Naive B cell (primary cell): Measurements from ENCODE around the gene TBX18. TPM values are rescaled to one million over a fixed set of nuclear protein-coding genes. Genes with fewer than 3 reads are reported as not detected.

ENCODE experiments used
- ATAC-seq, 2 donors: fragments of 150-1000 bp; cut with Tn5 transposase; 2 replicates each; pipeline ENCODE4 v1.10.0; 2021; ENCODE audit warnings: low read depth in 2 of 2, mild to moderate bottlenecking in 2 of 2, moderate library complexity in 2 of 2
- DNase-seq: peaks from one replicate; pipeline ENCODE4 v3.0.0; 2022
- H3K27ac Mint-ChIP-seq, 6 donors: one replicate each; pipeline ENCODE4 v1.8.0; 2020 to 2022; ENCODE audit warnings: mild to moderate bottlenecking in 6 of 6, mixed read lengths in 6 of 6, moderate library complexity in 5 of 6, inconsistent platforms in 2 of 6
- H3K27me3 Mint-ChIP-seq, 3 donors: one replicate each; pipeline ENCODE4 v1.8.0; 2021 to 2022; ENCODE audit warnings: mixed read lengths in 3 of 3, mild to moderate bottlenecking in 1 of 3
- H3K36me3 Mint-ChIP-seq, 2 donors: one replicate each; pipeline ENCODE4 v1.8.0; 2020 to 2022; ENCODE audit warnings: mixed read lengths in 2 of 2, inconsistent platforms in 1 of 2, mild to moderate bottlenecking in 1 of 2
- H3K4me1 Mint-ChIP-seq, 3 donors: one replicate each; pipeline ENCODE4 v1.8.0; 2020 to 2022; ENCODE audit warnings: mixed read lengths in 3 of 3, inconsistent platforms in 1 of 3, mild to moderate bottlenecking in 1 of 3, moderate library complexity in 1 of 3
- H3K4me3 Mint-ChIP-seq, 8 donors: one replicate each; pipeline ENCODE4 v1.8.0; 2020 to 2022; ENCODE audit warnings: mild to moderate bottlenecking in 8 of 8, mixed read lengths in 8 of 8, moderate library complexity in 8 of 8, inconsistent platforms in 2 of 8
- H3K9me3 Mint-ChIP-seq, 7 donors: one replicate each; pipeline ENCODE4 v1.8.0; 2020 to 2022; ENCODE audit warnings: mixed read lengths in 7 of 7, mild to moderate bottlenecking in 5 of 7, inconsistent platforms in 2 of 7, moderate library complexity in 1 of 7
- polyA plus RNA-seq, 6 donors: library from polyadenylated mRNA; unstranded; fragments of 300-500 nt; fragmentation: Illumina TruSeq; gene quantifications; one replicate each; pipeline ENCODE4 v1.2.3, GENCODE V29; 2021; ENCODE audit warnings: low read depth in 6 of 6

The TBX18 gene
- polyA plus RNA-seq, 6 donors from 2014 or later: not detected

- H3K27me3 Mint-ChIP-seq: peaks cover 8 to 28% (median 19%) of the 10 kb centered on the region in 3 donors
- peak overlapping the region in 1 of 8 donors; percentile 42 for H3K4me3 Mint-ChIP-seq
- no peaks in the 10 kb centered on the region for H3K4me1 Mint-ChIP-seq
- DNase-seq: no peak
- no peak for ATAC-seq
- H3K36me3 Mint-ChIP-seq: no peaks in the 10 kb centered on the region
- peaks cover 0 to 3% (median 0%) of the 10 kb centered on the region in 7 donors for H3K9me3 Mint-ChIP-seq
- H3K27ac Mint-ChIP-seq: no peak overlapping the region
These were observed 7.9 kb downstream of the TBX18 start for GRCh38 chr6:84756466-84756865.

- Mint-ChIP-seq H3K4me3 (no peak overlapping the region), H3K27me3 (peaks cover 0 to 22% (median 14%) of the 10 kb centered on the region in 3 donors), H3K9me3 (peaks cover 0 to 3% (median 0%) of the 10 kb centered on the region in 7 donors), H3K36me3 (no peaks in the 10 kb centered on the region), H3K4me1 (no peaks in the 10 kb centered on the region), H3K27ac (peak overlapping the region in 1 of 6 donors; percentile 15)
- ATAC-seq (no peak), DNase-seq (no peak)
These were observed 11.2 kb downstream of the TBX18 start for GRCh38 chr6:84753173-84753572.

- H3K9me3 Mint-ChIP-seq: peaks cover 0 to 3% (median 0%) of the 10 kb centered on the region in 7 donors
- no peak for ATAC-seq
- H3K4me3 Mint-ChIP-seq: no peak overlapping the region
- no peak overlapping the region for H3K27ac Mint-ChIP-seq
- H3K4me1 Mint-ChIP-seq: no peaks in the 10 kb centered on the region
- peaks cover 0 to 18% (median 10%) of the 10 kb centered on the region in 3 donors for H3K27me3 Mint-ChIP-seq
- H3K36me3 Mint-ChIP-seq: no peaks in the 10 kb centered on the region
- no peak for DNase-seq
These were observed 12.1 kb downstream of the TBX18 start for GRCh38 chr6:84752118-84752850.

GRCh38 chr6:84749181-84749580, 15.2 kb downstream of the TBX18 start:
- no peak for DNase-seq
- no peak for ATAC-seq
- Mint-ChIP-seq H3K27me3 (peaks cover 0 to 6% (median 0%) of the 10 kb centered on the region in 3 donors), H3K9me3 (peaks cover 0 to 3% (median 0%) of the 10 kb centered on the region in 7 donors), H3K27ac (no peak overlapping the region), H3K4me3 (no peak overlapping the region), H3K4me1 (no peaks in the 10 kb centered on the region), H3K36me3 (no peaks in the 10 kb centered on the region)

GRCh38 chr6:84748376-84748775, 16.0 kb downstream of the TBX18 start:
- H3K4me3 Mint-ChIP-seq: no peak overlapping the region
- no peak overlapping the region for H3K27ac Mint-ChIP-seq
- ATAC-seq (no peak), DNase-seq (no peak)
- H3K27me3 Mint-ChIP-seq: peaks cover 0 to 6% (median 0%) of the 10 kb centered on the region in 3 donors
- H3K36me3 Mint-ChIP-seq: no peaks in the 10 kb centered on the region
- H3K4me1 Mint-ChIP-seq: no peaks in the 10 kb centered on the region
- peaks cover 0 to 3% (median 0%) of the 10 kb centered on the region in 7 donors for H3K9me3 Mint-ChIP-seq

GRCh38 chr6:84743616-84744015, 20.8 kb downstream of the TBX18 start:
- ATAC-seq (no peak), DNase-seq (no peak)
- Mint-ChIP-seq H3K27ac (no peak overlapping the region), H3K4me3 (no peak overlapping the region), H3K36me3 (no peaks in the 10 kb centered on the region), H3K4me1 (no peaks in the 10 kb centered on the region), H3K27me3 (no peaks in the 10 kb centered on the region), H3K9me3 (peaks cover 0 to 3% (median 0%) of the 10 kb centered on the region in 7 donors)

- DNase-seq (no peak), ATAC-seq (no peak)
- Mint-ChIP-seq H3K27me3 (peaks cover 0 to 6% (median 4%) of the 10 kb centered on the region in 3 donors), H3K36me3 (no peaks in the 10 kb centered on the region), H3K4me3 (no peak overlapping the region), H3K4me1 (no peaks in the 10 kb centered on the region), H3K9me3 (peaks cover 0 to 4% (median 0%) of the 10 kb centered on the region in 7 donors), H3K27ac (no peak overlapping the region)
These were observed 24.0 kb downstream of the TBX18 start for GRCh38 chr6:84740385-84740784.

- Mint-ChIP-seq H3K36me3 (no peaks in the 10 kb centered on the region), H3K27ac (no peak overlapping the region), H3K4me3 (no peak overlapping the region), H3K4me1 (no peaks in the 10 kb centered on the region), H3K9me3 (peaks cover 0 to 4% (median 0%) of the 10 kb centered on the region in 7 donors), H3K27me3 (peaks cover 0 to 6% (median 4%) of the 10 kb centered on the region in 3 donors)
- DNase-seq: no peak
- no peak for ATAC-seq
These were observed 24.6 kb downstream of the TBX18 start for GRCh38 chr6:84739866-84740208.

- peaks cover 0 to 4% (median 0%) of the 10 kb centered on the region in 7 donors for H3K9me3 Mint-ChIP-seq
- H3K27ac Mint-ChIP-seq: no peak overlapping the region
- no peak for ATAC-seq
- H3K27me3 Mint-ChIP-seq: peaks cover 0 to 6% (median 4%) of the 10 kb centered on the region in 3 donors
- no peak for DNase-seq
- H3K36me3 Mint-ChIP-seq: no peaks in the 10 kb centered on the region
- H3K4me3 Mint-ChIP-seq: no peak overlapping the region
- no peaks in the 10 kb centered on the region for H3K4me1 Mint-ChIP-seq
These were observed 25.2 kb downstream of the TBX18 start for GRCh38 chr6:84738996-84739865.

- Mint-ChIP-seq H3K27ac (no peak overlapping the region), H3K4me3 (no peak overlapping the region), H3K36me3 (no peaks in the 10 kb centered on the region), H3K4me1 (no peaks in the 10 kb centered on the region), H3K27me3 (peaks cover 3 to 6% (median 4%) of the 10 kb centered on the region in 3 donors), H3K9me3 (peaks cover 0 to 7% (median 0%) of the 10 kb centered on the region in 7 donors)
- DNase-seq (no peak), ATAC-seq (no peak)
These were observed 30.5 kb downstream of the TBX18 start for GRCh38 chr6:84733889-84734288.

- DNase-seq (no peak), ATAC-seq (no peak)
- H3K27ac Mint-ChIP-seq: no peak overlapping the region
- H3K27me3 Mint-ChIP-seq: peaks cover 2 to 3% (median 3%) of the 10 kb centered on the region in 3 donors
- no peaks in the 10 kb centered on the region for H3K36me3 Mint-ChIP-seq
- H3K9me3 Mint-ChIP-seq: peaks cover 0 to 7% (median 0%) of the 10 kb centered on the region in 7 donors
- no peaks in the 10 kb centered on the region for H3K4me1 Mint-ChIP-seq
- no peak overlapping the region for H3K4me3 Mint-ChIP-seq
These were observed 32.5 kb downstream of the TBX18 start for GRCh38 chr6:84731901-84732300.

- Mint-ChIP-seq H3K27ac (no peak overlapping the region), H3K4me3 (no peak overlapping the region), H3K36me3 (no peaks in the 10 kb centered on the region), H3K4me1 (no peaks in the 10 kb centered on the region), H3K27me3 (peaks cover 0 to 3% (median 0%) of the 10 kb centered on the region in 3 donors), H3K9me3 (peaks cover 0 to 7% (median 0%) of the 10 kb centered on the region in 7 donors)
- ATAC-seq: no peak
- DNase-seq: no peak
These were observed 33.0 kb downstream of the TBX18 start for GRCh38 chr6:84731401-84731800.

GRCh38 chr6:84728602-84729001, 35.8 kb downstream of the TBX18 start:
- H3K36me3 Mint-ChIP-seq: no peaks in the 10 kb centered on the region
- H3K27ac Mint-ChIP-seq: no peak overlapping the region
- peaks cover 0 to 3% (median 0%) of the 10 kb centered on the region in 3 donors for H3K27me3 Mint-ChIP-seq
- DNase-seq (no peak), ATAC-seq (no peak)
- H3K4me3 Mint-ChIP-seq: no peak overlapping the region
- peaks cover 0 to 7% (median 0%) of the 10 kb centered on the region in 7 donors for H3K9me3 Mint-ChIP-seq
- H3K4me1 Mint-ChIP-seq: no peaks in the 10 kb centered on the region
